ENCODE data around the gene MRPL12.
"Not testable (repeated sequence)": the region's sequence is repeated elsewhere in the genome, so short reads cannot be mapped to it uniquely, and the experiment has no call there.

Gene MRPL12

GRCh38 chr17:81702934-81703746, at the start of gene MRPL12:
Gene MRPL12, plus strand, starts transcription at chr17:81703367. Its CDS starts 135 bp downstream, at chr17:81703502.
- DNase-seq = peak; percentile 96

- no peak for DNase-seq
Measured at GRCh38 chr17:81655378-81656117, 47.6 kb upstream of the MRPL12 start.

- DNase-seq = no peak
Measured at GRCh38 chr17:81656118-81656743, 46.9 kb upstream of the MRPL12 start, which contains the start of gene PDE6G. Gene PDE6G, minus strand, starts transcription at chr17:81656542. Its CDS starts 3,237 bp downstream, at chr17:81653305.

GRCh38 chr17:81656835-81657234, 46.3 kb upstream of the MRPL12 start:
- no peak for DNase-seq

- no peak for DNase-seq
Measured at GRCh38 chr17:81659038-81659437, 44.1 kb upstream of the MRPL12 start.

GRCh38 chr17:81660441-81660840, 42.7 kb upstream of the MRPL12 start:
- DNase-seq = no peak

- DNase-seq = no peak
Measured at GRCh38 chr17:81662002-81662401, 41.2 kb upstream of the MRPL12 start.

GRCh38 chr17:81664051-81664470, 39.1 kb upstream of the MRPL12 start:
- DNase-seq = no peak

- DNase-seq = no peak
Measured at GRCh38 chr17:81665205-81666091, 37.7 kb upstream of the MRPL12 start.

GRCh38 chr17:81666092-81666341, 37.1 kb upstream of the MRPL12 start:
- no peak for DNase-seq

- DNase-seq = peak; percentile 98
Measured at GRCh38 chr17:81666342-81667191, 36.6 kb upstream of the MRPL12 start, which contains the start of the genes CCDC137 and OXLD1. Gene CCDC137, plus strand, starts transcription at chr17:81666737. Its CDS starts 30 bp downstream, at chr17:81666767. Gene OXLD1, minus strand, starts transcription at chr17:81666605. Its CDS starts 28 bp downstream, at chr17:81666577.

GRCh38 chr17:81667754-81668153, 35.4 kb upstream of the MRPL12 start:
- no peak for DNase-seq

- no peak for DNase-seq
Measured at GRCh38 chr17:81672504-81672903, 30.7 kb upstream of the MRPL12 start.

- no peak for DNase-seq
Measured at GRCh38 chr17:81672954-81673353, 30.2 kb upstream of the MRPL12 start.

GRCh38 chr17:81673561-81674258, 29.5 kb upstream of the MRPL12 start:
- no peak for DNase-seq

GRCh38 chr17:81675515-81676221, 27.5 kb upstream of the MRPL12 start:
- not testable (repeated sequence) for DNase-seq

GRCh38 chr17:81676906-81677305, 26.3 kb upstream of the MRPL12 start:
- DNase-seq = no peak

GRCh38 chr17:81680150-81680549, 23.0 kb upstream of the MRPL12 start:
- no peak for DNase-seq

- DNase-seq = no peak
Measured at GRCh38 chr17:81681672-81682071, 21.5 kb upstream of the MRPL12 start.

- no peak for DNase-seq
Measured at GRCh38 chr17:81682565-81683207, 20.5 kb upstream of the MRPL12 start.

Measured in femur (tissue), 1 donor.